HG02798 (cell line): ENCODE data around the gene LRFN2.

Source experiments
- ATAC-seq: cut with Tn5 transposase; IDR thresholded peaks from one replicate; pipeline ENCODE4 v1.9.1; 2021; ENCODE audit warnings: mild to moderate bottlenecking; ENCODE audit not compliant: unreplicated experiment, poor library complexity

LRFN2 gene

GRCh38 chr6:40587240-40588069 is at the start of gene LRFN2:
Gene LRFN2 (minus strand): TSS chr6:40587364.
- ATAC-seq, result peak; percentile 80

GRCh38 chr6:40634429-40634828 is 47.3 kb upstream of the LRFN2 start:
- no peak for ATAC-seq

- ATAC-seq, result no peak
These were observed 44.6 kb upstream of the LRFN2 start for GRCh38 chr6:40631744-40632143.

- ATAC-seq, result no peak
These were observed 43.3 kb upstream of the LRFN2 start for GRCh38 chr6:40630488-40630887.

GRCh38 chr6:40630051-40630450 is 42.9 kb upstream of the LRFN2 start:
- no peak for ATAC-seq

GRCh38 chr6:40629463-40629862 is 42.3 kb upstream of the LRFN2 start:
- no peak for ATAC-seq

GRCh38 chr6:40627316-40627715 is 40.2 kb upstream of the LRFN2 start:
- no peak for ATAC-seq

GRCh38 chr6:40626886-40627285 is 39.7 kb upstream of the LRFN2 start:
- no peak for ATAC-seq

GRCh38 chr6:40623932-40624331 is 36.8 kb upstream of the LRFN2 start:
- no peak for ATAC-seq

GRCh38 chr6:40623178-40623577 is 36.0 kb upstream of the LRFN2 start:
- no peak for ATAC-seq

- no peak for ATAC-seq
These were observed 33.5 kb upstream of the LRFN2 start for GRCh38 chr6:40620574-40621240.

- no peak for ATAC-seq
These were observed 27.5 kb upstream of the LRFN2 start for GRCh38 chr6:40614671-40615070.

GRCh38 chr6:40611912-40612311 is 24.7 kb upstream of the LRFN2 start:
- ATAC-seq, result no peak

GRCh38 chr6:40611434-40611833 is 24.3 kb upstream of the LRFN2 start:
- ATAC-seq, result no peak

GRCh38 chr6:40610229-40610628 is 23.1 kb upstream of the LRFN2 start:
- no peak for ATAC-seq

- no peak for ATAC-seq
These were observed 19.8 kb upstream of the LRFN2 start for GRCh38 chr6:40606981-40607380.

- no peak for ATAC-seq
These were observed 19.4 kb upstream of the LRFN2 start for GRCh38 chr6:40606526-40606925.

GRCh38 chr6:40604082-40604481 is 16.9 kb upstream of the LRFN2 start:
- ATAC-seq, result no peak

GRCh38 chr6:40599555-40599954 is 12.4 kb upstream of the LRFN2 start:
- no peak for ATAC-seq

GRCh38 chr6:40598516-40598915 is 11.4 kb upstream of the LRFN2 start:
- ATAC-seq, result no peak

- no peak for ATAC-seq
These were observed 10.1 kb upstream of the LRFN2 start for GRCh38 chr6:40597301-40597700.

GRCh38 chr6:40588480-40588879 is 1.3 kb upstream of the LRFN2 start:
- ATAC-seq, result no peak
